Mammary epithelial cell (primary cell): ENCODE results near the gene CHRM4.

Experiments
- CTCF ChIP-seq, 2 donors: IDR thresholded peaks in 1 of 2; conservative IDR thresholded peaks in 1 of 2; 2 replicates each; pipeline ENCODE4 v1.5.1; 2011 to 2012; ENCODE audit warnings: inconsistent platforms in 2 of 2, low read length in 2 of 2, mild to moderate bottlenecking in 2 of 2, control low read depth in 1 of 2, low read depth in 1 of 2; ENCODE audit not compliant: insufficient read depth in 1 of 2; ENCODE audit errors: extremely low read depth in 1 of 2
- EZH2 ChIP-seq: IDR thresholded peaks from 2 replicates; pipeline ENCODE4 v1.6.1; 2012; ENCODE audit warnings: low read length, inconsistent platforms, borderline replicate concordance

- TF ChIP-seq CTCF (conservative IDR thresholded peaks at IDR 0.05 in 1 of 2, IDR thresholded peaks at IDR 0.05 in 1 of 2; ENCODE audit: extremely low read depth in 1 of 2, insufficient read depth in 1 of 2, low read depth in 1 of 2, low read length in 2 of 2) = no peak
- no peak for TF ChIP-seq EZH2
These were observed 6.2 kb downstream of the CHRM4 start for GRCh38 chr11:46385169-46386004.
